IMR-90 (cell line): ENCODE measurements around the gene HMX1. TPM values are rescaled to one million over a fixed set of nuclear protein-coding genes. Genes with fewer than 3 reads are reported as not detected.

Experiments used
- ATAC-seq: fragments of 200-7000 bp; cut with Tn5 transposase; 2 replicates; pipeline ENCODE4 v1.9.1; 2020; ENCODE audit warnings: low read depth, mild to moderate bottlenecking, moderate library complexity
- BruUV-seq: library from RNA; stranded (reverse); fragments of 400-500 nt; replicated peaks from 2 replicates; lab custom pipeline; 2021; lab: Mats Ljungman, UMichigan
- CTCF ChIA-PET: fragments of 300-600 bp; formaldehyde crosslinking; extraction: SDS; loops from one replicate; lab custom pipeline; 2021; ENCODE audit warnings: antibody characterized with exemption; lab: Yijun Ruan, JAX
- POLR2A ChIA-PET: fragments of 300-600 bp; sonication (Branson Sonifier 250); formaldehyde crosslinking; loops from one replicate; lab custom pipeline; 2022; ENCODE audit warnings: antibody characterized with exemption; ENCODE audit not compliant: unreplicated experiment; lab: Charles Lee
- DNase-seq: peaks from one replicate; pipeline ENCODE4 v3.0.0; 2013
- H2AFZ ChIP-seq: replicated peaks from 2 replicates; pipeline ENCODE3; 2013; ENCODE audit warnings: low read length, mild to moderate bottlenecking; ENCODE audit not compliant: poor library complexity
- H2AK5ac ChIP-seq: 2 replicates; pipeline ENCODE4 v1.6.1; 2013; ENCODE audit warnings: low read depth, low read length, inconsistent platforms
- H2AK9ac ChIP-seq: replicated peaks from 2 replicates; pipeline ENCODE3; 2013; ENCODE audit warnings: mild to moderate bottlenecking, low read depth, low read length, moderate library complexity; ENCODE audit not compliant: poor library complexity
- H2BK120ac ChIP-seq: 2 replicates; pipeline ENCODE4 v1.6.1; 2013; ENCODE audit warnings: low read depth, low read length, inconsistent platforms
- H2BK15ac ChIP-seq: 3 replicates; pipeline ENCODE4 v1.6.1; 2013; ENCODE audit warnings: low read depth, low read length, inconsistent platforms
- H2BK20ac ChIP-seq: 2 replicates; pipeline ENCODE4 v1.6.1; 2013; ENCODE audit warnings: low read depth, mild to moderate bottlenecking, inconsistent platforms, low read length, moderate library complexity
- H2BK5ac ChIP-seq: 2 replicates; pipeline ENCODE4 v1.6.1; 2013; ENCODE audit warnings: mild to moderate bottlenecking, low read depth, low read length, inconsistent platforms; ENCODE audit not compliant: poor library complexity, severe bottlenecking
- H3K14ac ChIP-seq: replicated peaks from 2 replicates; pipeline ENCODE4 v1.6.1; 2013; ENCODE audit warnings: low read depth, low read length, inconsistent platforms
- H3K18ac ChIP-seq: 2 replicates; pipeline ENCODE4 v1.6.1; 2013; ENCODE audit warnings: low read depth, low read length, control low read depth
- H3K23ac ChIP-seq: 2 replicates; pipeline ENCODE4 v1.6.1; 2013; ENCODE audit warnings: low read depth, low read length, inconsistent platforms
- H3K27ac ChIP-seq: 2 replicates; pipeline ENCODE4 v1.5.1; 2013; ENCODE audit warnings: mild to moderate bottlenecking, control low read depth, low read length; ENCODE audit not compliant: insufficient read depth
- H3K27me3 ChIP-seq: 2 replicates; pipeline ENCODE4 v1.6.1; 2013; ENCODE audit warnings: low read length; ENCODE audit not compliant: control insufficient read depth, insufficient read depth
- H3K36me3 ChIP-seq: 2 replicates; pipeline ENCODE4 v1.6.1; 2013; ENCODE audit warnings: low read length, mixed read lengths; ENCODE audit not compliant: control insufficient read depth, insufficient read depth
- H3K4ac ChIP-seq: 2 replicates; pipeline ENCODE4 v1.6.1; 2013; ENCODE audit warnings: low read depth, low read length, inconsistent platforms
- H3K4me1 ChIP-seq: 2 replicates; pipeline ENCODE4 v1.6.1; 2013; ENCODE audit warnings: low read length, mixed read lengths; ENCODE audit not compliant: control insufficient read depth, insufficient read depth
- H3K4me2 ChIP-seq: 2 replicates; pipeline ENCODE4 v1.6.1; 2013; ENCODE audit warnings: low read depth, mild to moderate bottlenecking, control low read depth, low read length, moderate library complexity
- H3K4me3 ChIP-seq: 2 replicates; pipeline ENCODE4 v1.5.1; 2013; ENCODE audit warnings: low read depth, mild to moderate bottlenecking, control low read depth, low read length, moderate library complexity; ENCODE audit not compliant: insufficient read depth
- H3K56ac ChIP-seq: 2 replicates; pipeline ENCODE4 v1.6.1; 2013; ENCODE audit warnings: low read length, inconsistent platforms; ENCODE audit not compliant: insufficient read depth; ENCODE audit errors: extremely low read depth
- H3K79me1 ChIP-seq, 2 experiments: 2 replicates each; pipeline ENCODE4 v1.6.1; 2013; ENCODE audit warnings: low read length in 2 of 2, inconsistent platforms in 1 of 2, low read depth in 1 of 2
- H3K9ac ChIP-seq: 2 replicates; pipeline ENCODE4 v1.6.1; 2013; ENCODE audit warnings: low read depth, low read length, control low read depth
- H3K9me1 ChIP-seq: 2 replicates; pipeline ENCODE4 v1.6.1; 2013; ENCODE audit warnings: low read length, inconsistent platforms; ENCODE audit not compliant: insufficient read depth
- H3K9me3 ChIP-seq: 2 replicates; pipeline ENCODE4 v1.6.1; 2013; ENCODE audit warnings: low read length; ENCODE audit not compliant: control insufficient read depth, insufficient read depth
- H4K20me1 ChIP-seq: 2 replicates; pipeline ENCODE4 v1.6.1; 2013; ENCODE audit warnings: low read length, inconsistent platforms; ENCODE audit not compliant: insufficient read depth
- H4K5ac ChIP-seq: 2 replicates; pipeline ENCODE4 v1.6.1; 2013; ENCODE audit warnings: mild to moderate bottlenecking, low read depth, low read length, control low read depth
- H4K8ac ChIP-seq, 2 experiments: 2 replicates each; pipeline ENCODE4 v1.6.1; 2013; ENCODE audit warnings: low read depth in 2 of 2, low read length in 2 of 2, control low read depth in 1 of 2, inconsistent platforms in 1 of 2
- H4K91ac ChIP-seq: 2 replicates; pipeline ENCODE4 v1.6.1; 2013; ENCODE audit warnings: low read depth, low read length, inconsistent platforms; ENCODE audit not compliant: insufficient read depth
- BHLHE40 ChIP-seq: fragments of 150-350 bp; IDR thresholded peaks from 2 replicates; pipeline ENCODE4 v1.6.1; 2016; ENCODE audit warnings: mild to moderate bottlenecking, low read depth, low read length
- CEBPB ChIP-seq: IDR thresholded peaks from 2 replicates; pipeline ENCODE4 v1.6.1; 2012; ENCODE audit warnings: low read depth, low read length, improper control_type of control experiment
- CHD1 ChIP-seq: IDR thresholded peaks from 2 replicates; pipeline ENCODE4 v1.6.1; 2012; ENCODE audit warnings: low read depth, low read length, improper control_type of control experiment
- FOS ChIP-seq: fragments of 150-350 bp; IDR thresholded peaks from 2 replicates; pipeline ENCODE4 v1.6.1; 2016; ENCODE audit warnings: low read depth, low read length
- MAFK ChIP-seq: IDR thresholded peaks from 2 replicates; pipeline ENCODE4 v1.6.1; 2012; ENCODE audit warnings: low read depth, low read length, improper control_type of control experiment
- MAZ ChIP-seq: IDR thresholded peaks from 2 replicates; pipeline ENCODE4 v1.6.1; 2012; ENCODE audit warnings: low read depth, mild to moderate bottlenecking, low read length, improper control_type of control experiment, moderate library complexity, borderline replicate concordance
- MXI1 ChIP-seq: IDR thresholded peaks from 2 replicates; pipeline ENCODE4 v1.6.1; 2012; ENCODE audit warnings: low read depth, mild to moderate bottlenecking, low read length, moderate library complexity, borderline replicate concordance
- NFE2L2 ChIP-seq: fragments of 150-350 bp; IDR thresholded peaks from 2 replicates; pipeline ENCODE4 v1.6.1; 2016; ENCODE audit warnings: low read depth, mild to moderate bottlenecking, low read length
- POLR2A ChIP-seq: IDR thresholded peaks from 2 replicates; pipeline ENCODE4 v1.6.1; 2012; ENCODE audit warnings: mild to moderate bottlenecking, low read depth, low read length
- RAD21 ChIP-seq: IDR thresholded peaks from 2 replicates; pipeline ENCODE4 v1.6.1; 2012; ENCODE audit warnings: low read length, improper control_type of control experiment
- RCOR1 ChIP-seq: IDR thresholded peaks from 2 replicates; pipeline ENCODE4 v1.6.1; 2012; ENCODE audit warnings: mild to moderate bottlenecking, low read length, improper control_type of control experiment; ENCODE audit not compliant: insufficient replicate concordance
- RFX5 ChIP-seq: IDR thresholded peaks from 2 replicates; pipeline ENCODE4 v1.8.0; 2012; ENCODE audit warnings: low read depth, mild to moderate bottlenecking, low read length, moderate library complexity
- SMC3 ChIP-seq: fragments of 150-350 bp; IDR thresholded peaks from 2 replicates; pipeline ENCODE4 v1.6.1; 2016; ENCODE audit warnings: low read depth, mild to moderate bottlenecking, antibody characterized with exemption, low read length, moderate library complexity
- WGBS, 2 experiments: methylation state at CpG; one replicate each; pipeline versions ENCODE4 v1.1.5 to v1.1.7; 2013; ENCODE audit warnings: missing lambda C conversion rate in 2 of 2; ENCODE audit not compliant: insufficient read length in 1 of 2; ENCODE audit errors: extremely low coverage in 2 of 2; 5-methylcytosine and 5-hydroxymethylcytosine counted together
- dilution Hi-C: fragments of 300-500 bp; cut with HindIII; formaldehyde crosslinking; loops from one replicate; pipeline ENCODE4 v1.14.3; 2018; ENCODE audit warnings: low sequenced_read_pairs; ENCODE audit not compliant: unreplicated experiment
- in situ Hi-C: fragments of 300-500 bp; cut with MboI; formaldehyde crosslinking; loops from 3 replicates; pipeline ENCODE4 v1.14.3; 2019; ENCODE audit warnings: low sequenced_read_pairs, inconsistent platforms, mixed read lengths
- intact Hi-C: fragments of 100-400 bp; cut with micrococcal nuclease; formaldehyde crosslinking; loops from 2 replicates; pipeline ENCODE4 v1.10.0; 2022
- polyA plus RNA-seq, 3 experiments: library from polyadenylated mRNA; depleted of rRNA; stranded (reverse); fragments of >200 nt; gene quantifications; 2 replicates each; pipeline ENCODE4 v1.2.3, GENCODE V29; 2012; ENCODE audit warnings: low replicate concordance in 1 of 3
- total RNA-seq: library from RNA; depleted of rRNA; stranded (reverse); fragments of >200 nt; gene quantifications from 2 replicates; pipeline ENCODE4 v1.2.3, GENCODE V29; 2012
- TF ChIP-seq, protein P1 (sequence below): conservative IDR thresholded peaks from 2 replicates; pipeline ENCODE4 v1.5.1; 2012; ENCODE audit warnings: mild to moderate bottlenecking, low read depth, low read length, improper control_type of control experiment
- TF ChIP-seq, protein P2 (sequence below): fragments of 150-350 bp; IDR thresholded peaks from 2 replicates; pipeline ENCODE4 v1.6.1; 2016; ENCODE audit warnings: low read depth, mild to moderate bottlenecking, low read length, moderate library complexity, borderline replicate concordance
- TF ChIP-seq, protein P3 (sequence below): fragments of 150-350 bp; IDR thresholded peaks from 2 replicates; pipeline ENCODE4 v1.6.1; 2017; ENCODE audit warnings: mild to moderate bottlenecking, antibody characterized with exemption, low read length, low read depth

Gene HMX1
- total and polyA plus RNA-seq, 2 of the 4 experiments (the other 2 are of a cell fraction), result not detected

DNA sequence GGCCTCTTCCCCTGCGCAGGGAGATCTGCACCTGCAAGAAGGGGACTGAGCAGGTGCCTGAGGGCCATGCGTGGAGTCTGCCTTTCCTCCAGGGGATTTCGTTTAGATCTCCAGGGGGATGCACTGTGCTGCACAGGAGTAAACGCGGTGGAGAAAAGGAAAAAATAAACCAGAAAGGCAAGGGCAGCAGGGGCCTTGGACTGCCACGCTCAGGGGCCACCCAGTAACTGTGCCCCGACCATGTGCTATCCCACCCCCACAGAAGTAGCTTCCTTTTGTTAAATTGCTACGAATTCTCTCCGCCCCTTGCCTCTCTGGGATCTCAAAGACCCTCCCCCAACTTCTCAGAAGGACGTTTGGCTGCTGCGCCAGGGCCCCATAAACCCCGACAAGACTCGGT lies 17.2 kb upstream of the HMX1 start:
- Histone ChIP-seq H4K5ac (no peak overlapping the region), H2AK9ac (no peak overlapping the region), H3K9me3 (no peaks in the 10 kb centered on the region), H3K18ac (no peak overlapping the region), H3K4ac (no peak overlapping the region), H3K36me3 (no peaks in the 10 kb centered on the region), H3K9me1 (no peaks in the 10 kb centered on the region), H2BK20ac (no peak overlapping the region), H2BK15ac (no peak overlapping the region), H2BK5ac (no peak overlapping the region), H3K23ac (no peak overlapping the region), H4K20me1 (no peaks in the 10 kb centered on the region), H3K4me1 (no peaks in the 10 kb centered on the region), H3K4me2 (no peak overlapping the region), H3K4me3 (no peak overlapping the region), H3K56ac (no peak overlapping the region), H3K27ac (no peak overlapping the region), H2AK5ac (no peak overlapping the region), H2BK120ac (no peak overlapping the region), H3K14ac (no peak overlapping the region), H2AFZ (no peak overlapping the region), H3K79me1 (no peaks in the 10 kb centered on the region), H4K8ac (no peak overlapping the region), H4K91ac (no peak overlapping the region), H3K27me3 (peaks cover 38% of the 10 kb centered on the region), H3K9ac (no peak overlapping the region)
- WGBS, 2 experiments, result 2% methylated on average over 12 of the region's 13 CpGs; no CpG with 5 or more reads in 1 of the 2 experiments
- POLR2A ChIA-PET, result no interaction called here
- TF ChIP-seq BHLHE40 (no peak), MAFK (no peak), FOS (no peak), RFX5 (no peak), SMC3 (no peak), RAD21 (no peak), NFE2L2 (no peak), RCOR1 (no peak), CHD1 (no peak), POLR2A (no peak), MXI1 (no peak), MAZ (no peak), CEBPB (no peak)
- TF ChIP-seq, protein P1, sequence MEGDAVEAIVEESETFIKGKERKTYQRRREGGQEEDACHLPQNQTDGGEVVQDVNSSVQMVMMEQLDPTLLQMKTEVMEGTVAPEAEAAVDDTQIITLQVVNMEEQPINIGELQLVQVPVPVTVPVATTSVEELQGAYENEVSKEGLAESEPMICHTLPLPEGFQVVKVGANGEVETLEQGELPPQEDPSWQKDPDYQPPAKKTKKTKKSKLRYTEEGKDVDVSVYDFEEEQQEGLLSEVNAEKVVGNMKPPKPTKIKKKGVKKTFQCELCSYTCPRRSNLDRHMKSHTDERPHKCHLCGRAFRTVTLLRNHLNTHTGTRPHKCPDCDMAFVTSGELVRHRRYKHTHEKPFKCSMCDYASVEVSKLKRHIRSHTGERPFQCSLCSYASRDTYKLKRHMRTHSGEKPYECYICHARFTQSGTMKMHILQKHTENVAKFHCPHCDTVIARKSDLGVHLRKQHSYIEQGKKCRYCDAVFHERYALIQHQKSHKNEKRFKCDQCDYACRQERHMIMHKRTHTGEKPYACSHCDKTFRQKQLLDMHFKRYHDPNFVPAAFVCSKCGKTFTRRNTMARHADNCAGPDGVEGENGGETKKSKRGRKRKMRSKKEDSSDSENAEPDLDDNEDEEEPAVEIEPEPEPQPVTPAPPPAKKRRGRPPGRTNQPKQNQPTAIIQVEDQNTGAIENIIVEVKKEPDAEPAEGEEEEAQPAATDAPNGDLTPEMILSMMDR, result no peak
- TF ChIP-seq, protein P2, sequence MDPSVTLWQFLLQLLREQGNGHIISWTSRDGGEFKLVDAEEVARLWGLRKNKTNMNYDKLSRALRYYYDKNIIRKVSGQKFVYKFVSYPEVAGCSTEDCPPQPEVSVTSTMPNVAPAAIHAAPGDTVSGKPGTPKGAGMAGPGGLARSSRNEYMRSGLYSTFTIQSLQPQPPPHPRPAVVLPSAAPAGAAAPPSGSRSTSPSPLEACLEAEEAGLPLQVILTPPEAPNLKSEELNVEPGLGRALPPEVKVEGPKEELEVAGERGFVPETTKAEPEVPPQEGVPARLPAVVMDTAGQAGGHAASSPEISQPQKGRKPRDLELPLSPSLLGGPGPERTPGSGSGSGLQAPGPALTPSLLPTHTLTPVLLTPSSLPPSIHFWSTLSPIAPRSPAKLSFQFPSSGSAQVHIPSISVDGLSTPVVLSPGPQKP, result no peak
- TF ChIP-seq, protein P3, sequence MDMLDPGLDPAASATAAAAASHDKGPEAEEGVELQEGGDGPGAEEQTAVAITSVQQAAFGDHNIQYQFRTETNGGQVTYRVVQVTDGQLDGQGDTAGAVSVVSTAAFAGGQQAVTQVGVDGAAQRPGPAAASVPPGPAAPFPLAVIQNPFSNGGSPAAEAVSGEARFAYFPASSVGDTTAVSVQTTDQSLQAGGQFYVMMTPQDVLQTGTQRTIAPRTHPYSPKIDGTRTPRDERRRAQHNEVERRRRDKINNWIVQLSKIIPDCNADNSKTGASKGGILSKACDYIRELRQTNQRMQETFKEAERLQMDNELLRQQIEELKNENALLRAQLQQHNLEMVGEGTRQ, result no peak
- CTCF ChIA-PET, result no interaction called here
- in situ Hi-C loops, result no loop called here
- ATAC-seq (no peak), DNase-seq (no peak)
- BruUV-seq, result no TSS peak
- intact Hi-C loops, result loop anchor here (10.0 kb wide), 1 partner anchor 194 kb away; no protein-coding TSS in a partner anchor
- dilution Hi-C loops, result no loop called here
